ENCODE data around the gene PARD6B.
"Not testable (repeated sequence)": the region's sequence is repeated elsewhere in the genome, so short reads cannot be mapped to it uniquely, and the experiment has no call there.

Gene PARD6B

GRCh38 chr20:50788045-50788991 lies 56.9 kb downstream of the PARD6B start:
- H3K27me3 ChIP-seq (ENCODE audit: control insufficient read depth, insufficient read depth, low read length) = no peaks in the 10 kb centered on the region
- H3K9me3 ChIP-seq (ENCODE audit: control insufficient read depth, low read depth, low read length) = no peaks in the 10 kb centered on the region
- H3K4me1 ChIP-seq (ENCODE audit: control insufficient read depth, low read depth, low read length) = peaks cover 11% of the 10 kb centered on the region
- H3K9ac ChIP-seq (ENCODE audit: low read length) = no peak overlapping the region
- no peak overlapping the region for H3K4me3 ChIP-seq (ENCODE audit: low read length)
- H3K27ac ChIP-seq (ENCODE audit: low read length) = no peak overlapping the region
- H3K36me3 ChIP-seq (ENCODE audit: control insufficient read depth, low read depth, low read length) = no peaks in the 10 kb centered on the region

GRCh38 chr20:50789968-50790650 lies 58.7 kb downstream of the PARD6B start:
- H3K4me3 ChIP-seq (ENCODE audit: low read length) = no peak overlapping the region
- no peak overlapping the region for H3K9ac ChIP-seq (ENCODE audit: low read length)
- no peaks in the 10 kb centered on the region for H3K36me3 ChIP-seq (ENCODE audit: control insufficient read depth, low read depth, low read length)
- H3K27ac ChIP-seq (ENCODE audit: low read length) = no peak overlapping the region
- H3K27me3 ChIP-seq (ENCODE audit: control insufficient read depth, insufficient read depth, low read length) = no peaks in the 10 kb centered on the region
- H3K9me3 ChIP-seq (ENCODE audit: control insufficient read depth, low read depth, low read length) = no peaks in the 10 kb centered on the region
- peaks cover 11% of the 10 kb centered on the region for H3K4me1 ChIP-seq (ENCODE audit: control insufficient read depth, low read depth, low read length)

- Histone ChIP-seq H3K4me1 (ENCODE audit: control insufficient read depth, low read depth, low read length) (peaks cover 15% of the 10 kb centered on the region), H3K36me3 (ENCODE audit: control insufficient read depth, low read depth, low read length) (no peaks in the 10 kb centered on the region), H3K9me3 (ENCODE audit: control insufficient read depth, low read depth, low read length) (no peaks in the 10 kb centered on the region), H3K27me3 (ENCODE audit: control insufficient read depth, insufficient read depth, low read length) (peaks cover 3% of the 10 kb centered on the region), H3K27ac (ENCODE audit: low read length) (no peak overlapping the region), H3K4me3 (ENCODE audit: low read length) (no peak overlapping the region), H3K9ac (ENCODE audit: low read length) (peak overlapping the region; percentile 47)
Measured at GRCh38 chr20:50790651-50791277, 59.4 kb downstream of the PARD6B start.

- H3K4me1 ChIP-seq (ENCODE audit: control insufficient read depth, low read depth, low read length) = peaks cover 15% of the 10 kb centered on the region
- no peaks in the 10 kb centered on the region for H3K9me3 ChIP-seq (ENCODE audit: control insufficient read depth, low read depth, low read length)
- no peaks in the 10 kb centered on the region for H3K36me3 ChIP-seq (ENCODE audit: control insufficient read depth, low read depth, low read length)
- H3K27ac ChIP-seq (ENCODE audit: low read length) = no peak overlapping the region
- H3K9ac ChIP-seq (ENCODE audit: low read length) = no peak overlapping the region
- H3K4me3 ChIP-seq (ENCODE audit: low read length) = no peak overlapping the region
- H3K27me3 ChIP-seq (ENCODE audit: control insufficient read depth, insufficient read depth, low read length) = peaks cover 6% of the 10 kb centered on the region
Measured at GRCh38 chr20:50792708-50793574, 61.6 kb downstream of the PARD6B start.

GRCh38 chr20:50793575-50794016 lies 62.2 kb downstream of the PARD6B start:
- not testable (repeated sequence) for H3K9me3 ChIP-seq (ENCODE audit: control insufficient read depth, low read depth, low read length); H3K27ac ChIP-seq (ENCODE audit: low read length); H3K36me3 ChIP-seq (ENCODE audit: control insufficient read depth, low read depth, low read length); H3K9ac ChIP-seq (ENCODE audit: low read length); H3K4me3 ChIP-seq (ENCODE audit: low read length); H3K27me3 ChIP-seq (ENCODE audit: control insufficient read depth, insufficient read depth, low read length)
- H3K4me1 ChIP-seq (ENCODE audit: control insufficient read depth, low read depth, low read length) = peaks cover 15% of the 10 kb centered on the region

GRCh38 chr20:50794181-50794845 lies 62.9 kb downstream of the PARD6B start:
- Histone ChIP-seq H3K27ac (ENCODE audit: low read length) (no peak overlapping the region), H3K36me3 (ENCODE audit: control insufficient read depth, low read depth, low read length) (no peaks in the 10 kb centered on the region), H3K9ac (ENCODE audit: low read length) (no peak overlapping the region), H3K4me3 (ENCODE audit: low read length) (peak overlapping the region; percentile 52), H3K27me3 (ENCODE audit: control insufficient read depth, insufficient read depth, low read length) (peaks cover 6% of the 10 kb centered on the region), H3K4me1 (ENCODE audit: control insufficient read depth, low read depth, low read length) (peaks cover 15% of the 10 kb centered on the region), H3K9me3 (ENCODE audit: control insufficient read depth, low read depth, low read length) (no peaks in the 10 kb centered on the region)

GRCh38 chr20:50794846-50795634 lies 63.7 kb downstream of the PARD6B start, which contains the start of gene BCAS4:
Gene BCAS4, plus strand, starts transcription at chr20:50795061. Its CDS starts 23 bp downstream, at chr20:50795084.
- no peak within 1 kb of the TSS for H3K27ac ChIP-seq (ENCODE audit: low read length)

GRCh38 chr20:50797142-50797541 lies 65.8 kb downstream of the PARD6B start:
- H3K27ac ChIP-seq (ENCODE audit: low read length) = no peak overlapping the region

More at GRCh38 chr20:50794846-50795634, 63.7 kb downstream of the PARD6B start, which contains the start of gene BCAS4:
- Histone ChIP-seq H3K9me3 (ENCODE audit: control insufficient read depth, low read depth, low read length) (no peaks in the 10 kb centered on the region), H3K36me3 (ENCODE audit: control insufficient read depth, low read depth, low read length) (no peaks in the 10 kb centered on the region), H3K4me1 (ENCODE audit: control insufficient read depth, low read depth, low read length) (peaks cover 15% of the 10 kb centered on the region), H3K4me3 (ENCODE audit: low read length) (peak within 1 kb of the TSS; percentile 76), H3K27me3 (ENCODE audit: control insufficient read depth, insufficient read depth, low read length) (peaks cover 6% of the 10 kb centered on the region), H3K9ac (ENCODE audit: low read length) (peak within 1 kb of the TSS; percentile 46)

GRCh38 chr20:50798650-50799049 lies 67.3 kb downstream of the PARD6B start:
- peaks cover 6% of the 10 kb centered on the region for H3K27me3 ChIP-seq (ENCODE audit: control insufficient read depth, insufficient read depth, low read length)
- H3K27ac ChIP-seq (ENCODE audit: low read length) = no peak overlapping the region
- H3K9ac ChIP-seq (ENCODE audit: low read length) = no peak overlapping the region

More at GRCh38 chr20:50797142-50797541, 65.8 kb downstream of the PARD6B start:
- no peak overlapping the region for H3K4me3 ChIP-seq (ENCODE audit: low read length)
- peaks cover 6% of the 10 kb centered on the region for H3K27me3 ChIP-seq (ENCODE audit: control insufficient read depth, insufficient read depth, low read length)
- H3K9ac ChIP-seq (ENCODE audit: low read length) = no peak overlapping the region
- H3K4me1 ChIP-seq (ENCODE audit: control insufficient read depth, low read depth, low read length) = peaks cover 7% of the 10 kb centered on the region
- H3K36me3 ChIP-seq (ENCODE audit: control insufficient read depth, low read depth, low read length) = no peaks in the 10 kb centered on the region
- no peaks in the 10 kb centered on the region for H3K9me3 ChIP-seq (ENCODE audit: control insufficient read depth, low read depth, low read length)

More at GRCh38 chr20:50798650-50799049, 67.3 kb downstream of the PARD6B start:
- no peaks in the 10 kb centered on the region for H3K9me3 ChIP-seq (ENCODE audit: control insufficient read depth, low read depth, low read length)
- H3K4me1 ChIP-seq (ENCODE audit: control insufficient read depth, low read depth, low read length) = peaks cover 8% of the 10 kb centered on the region
- no peaks in the 10 kb centered on the region for H3K36me3 ChIP-seq (ENCODE audit: control insufficient read depth, low read depth, low read length)
- no peak overlapping the region for H3K4me3 ChIP-seq (ENCODE audit: low read length)
